GM23248 (cell line): ENCODE data around the gene STKLD1. TPM values are rescaled to one million over a fixed set of nuclear protein-coding genes. Genes with fewer than 3 reads are reported as not detected.

ENCODE experiments used
- DNase-seq: peaks from one replicate; pipeline ENCODE4 v3.0.0-alpha.2; 2015
- H2AFZ ChIP-seq: fragments of 200-600 bp; sonication (generic); 2 replicates; pipeline ENCODE4 v1.6.1; 2016; ENCODE audit warnings: antibody characterized with exemption
- H3F3A ChIP-seq: fragments of 200-600 bp; sonication (generic); 2 replicates; pipeline ENCODE4 v1.6.1; 2016; ENCODE audit warnings: mild to moderate bottlenecking, antibody characterized with exemption, mixed run types; ENCODE audit not compliant: insufficient read depth
- H3K27ac ChIP-seq: fragments of 200-600 bp; sonication (generic); 2 replicates; pipeline ENCODE4 v1.5.1; 2016; ENCODE audit warnings: mild to moderate bottlenecking
- H3K27me3 ChIP-seq: fragments of 200-600 bp; sonication (generic); replicated peaks from 2 replicates; pipeline ENCODE4 v1.6.1; 2016; ENCODE audit warnings: mild to moderate bottlenecking; ENCODE audit not compliant: insufficient read depth
- H3K36me3 ChIP-seq: fragments of 200-600 bp; sonication (generic); 2 replicates; pipeline ENCODE4 v1.6.1; 2016; ENCODE audit warnings: low read depth, mild to moderate bottlenecking
- H3K4me1 ChIP-seq: fragments of 200-600 bp; sonication (generic); 2 replicates; pipeline ENCODE4 v1.6.1; 2016; ENCODE audit warnings: mild to moderate bottlenecking; ENCODE audit not compliant: insufficient read depth
- H3K4me2 ChIP-seq: fragments of 200-600 bp; sonication (generic); one replicate; pipeline ENCODE4 v1.6.1; 2016; ENCODE audit warnings: mild to moderate bottlenecking; ENCODE audit not compliant: unreplicated experiment
- H3K4me3 ChIP-seq: fragments of 200-600 bp; sonication (generic); 2 replicates; pipeline ENCODE4 v1.5.1; 2016; ENCODE audit warnings: mild to moderate bottlenecking
- H3K79me2 ChIP-seq: fragments of 200-600 bp; sonication (generic); 2 replicates; pipeline ENCODE4 v1.6.1; 2016; ENCODE audit warnings: mild to moderate bottlenecking; ENCODE audit not compliant: insufficient read depth
- H3K9ac ChIP-seq: fragments of 200-600 bp; sonication (generic); 2 replicates; pipeline ENCODE4 v1.6.1; 2016; ENCODE audit warnings: mild to moderate bottlenecking
- H3K9me2 ChIP-seq: fragments of 200-600 bp; sonication (generic); 2 replicates; pipeline ENCODE4 v1.6.1; 2016; ENCODE audit warnings: mixed run types, mild to moderate bottlenecking, moderate library complexity; ENCODE audit not compliant: insufficient read depth
- H3K9me3 ChIP-seq: fragments of 200-600 bp; sonication (generic); one replicate; pipeline ENCODE4 v1.6.1; 2017; ENCODE audit warnings: low read depth
- H4K20me1 ChIP-seq: fragments of 200-600 bp; sonication (generic); 2 replicates; pipeline ENCODE4 v1.6.0; 2016; ENCODE audit not compliant: insufficient read depth
- EZH2 ChIP-seq: fragments of 200-600 bp; sonication (generic); IDR thresholded peaks from 2 replicates; pipeline ENCODE4 v1.6.1; 2018; ENCODE audit warnings: antibody characterized with exemption, mild to moderate bottlenecking; ENCODE audit not compliant: insufficient read depth, poor library complexity, severe bottlenecking
- EZH2phosphoT487 ChIP-seq: fragments of 200-600 bp; sonication (generic); IDR thresholded peaks from 2 replicates; pipeline ENCODE4 v1.6.1; 2018; ENCODE audit warnings: antibody characterized with exemption, moderate library complexity, mild to moderate bottlenecking, low read depth; ENCODE audit not compliant: insufficient read depth
- WGBS, 2 experiments: methylation state at CpG; one replicate each; pipeline ENCODE4 v1.1.6; 2015 to 2017; ENCODE audit warnings: low lambda C conversion rate in 2 of 2, low coverage in 1 of 2; ENCODE audit errors: missing lambda C conversion rate in 2 of 2; 5-methylcytosine and 5-hydroxymethylcytosine counted together
- in situ Hi-C: fragments of 300-500 bp; cut with MboI; formaldehyde crosslinking; loops from 2 replicates; pipeline ENCODE4 v1.15.0; 2020
- polyA plus RNA-seq: library from polyadenylated mRNA; unstranded; fragments of >200 nt; fragmentation: Nextera tagmentation; extraction: Ambion mirVana; gene quantifications from 2 replicates; pipeline ENCODE4 v1.2.1, GENCODE V29; 2016
- total RNA-seq: library from RNA; depleted of rRNA; stranded (reverse); fragments of >200 nt; shearing (Covaris generic); gene quantifications from 2 replicates; pipeline ENCODE4 v1.2.3, GENCODE V29; 2014

Gene STKLD1
- total and polyA plus RNA-seq, 2 experiments from 2014 or later = 0.32 to 0.38 TPM

- H3F3A ChIP-seq = peaks cover 12% of the 10 kb centered on the region
- no peak for TF ChIP-seq EZH2phosphoT487
- TF ChIP-seq EZH2 = no peak
- WGBS, 2 experiments = 78 to 84% methylated on average over 11 to 12 of the region's 12 CpGs
- H3K9ac ChIP-seq = no peak overlapping the region
- H3K4me2 ChIP-seq = no peak overlapping the region
- no peak overlapping the region for H2AFZ ChIP-seq
- H3K4me3 ChIP-seq = no peak overlapping the region
- H3K79me2 ChIP-seq = peaks cover 28% of the 10 kb centered on the region
- peaks cover 14% of the 10 kb centered on the region; the same call in 1 of the 2 replicates for H3K36me3 ChIP-seq
- H3K9me2 ChIP-seq = no peaks in the 10 kb centered on the region
- 0 out of 2 replicates have a peak, but pooled peaks cover 4% of the 10 kb centered on the region for H3K4me1 ChIP-seq
- no peaks in the 10 kb centered on the region for H3K9me3 ChIP-seq
- DNase-seq = no peak
- H3K27me3 ChIP-seq = no peaks in the 10 kb centered on the region
- no peaks in the 10 kb centered on the region for H4K20me1 ChIP-seq
- in situ Hi-C loops = no loop called here
- no peak overlapping the region for H3K27ac ChIP-seq
These were observed 34.1 kb upstream of the STKLD1 start for GRCh38 chr9:133342069-133342406.

- Histone ChIP-seq H4K20me1 (no peaks in the 10 kb centered on the region), H3K4me3 (no peak overlapping the region), H3K36me3 (peaks cover 14% of the 10 kb centered on the region; the same call in 1 of the 2 replicates), H3K27me3 (no peaks in the 10 kb centered on the region), H3K79me2 (peaks cover 32% of the 10 kb centered on the region), H3F3A (peaks cover 7% of the 10 kb centered on the region), H2AFZ (no peak overlapping the region), H3K9me3 (no peaks in the 10 kb centered on the region), H3K4me1 (0 out of 2 replicates have a peak, but pooled peaks cover 4% of the 10 kb centered on the region), H3K9ac (no peak overlapping the region), H3K9me2 (no peaks in the 10 kb centered on the region), H3K27ac (no peak overlapping the region), H3K4me2 (no peak overlapping the region)
- in situ Hi-C loops = no loop called here
- WGBS, 2 experiments = 92 to 96% methylated on average over 8 to 11 of the region's 11 CpGs
- TF ChIP-seq EZH2phosphoT487 (no peak), EZH2 (no peak)
- DNase-seq = no peak
These were observed 33.6 kb upstream of the STKLD1 start for GRCh38 chr9:133342570-133342969.

GRCh38 chr9:133344071-133344470, 32.1 kb upstream of the STKLD1 start:
- H3K4me2 ChIP-seq = no peak overlapping the region
- in situ Hi-C loops = no loop called here
- no peaks in the 10 kb centered on the region for H4K20me1 ChIP-seq
- no peak overlapping the region for H2AFZ ChIP-seq
- no peak overlapping the region for H3K4me3 ChIP-seq
- no peaks in the 10 kb centered on the region for H3K27me3 ChIP-seq
- 94 to 98% methylated on average over 19 of the region's 19 CpGs for WGBS, 2 experiments
- no peaks in the 10 kb centered on the region for H3K9me3 ChIP-seq
- peaks cover 5% of the 10 kb centered on the region for H3F3A ChIP-seq
- TF ChIP-seq EZH2 = no peak
- no peak for TF ChIP-seq EZH2phosphoT487
- no peak overlapping the region for H3K27ac ChIP-seq
- H3K36me3 ChIP-seq = peaks cover 14% of the 10 kb centered on the region
- peaks cover 43% of the 10 kb centered on the region for H3K79me2 ChIP-seq
- no peak overlapping the region for H3K9ac ChIP-seq
- no peaks in the 10 kb centered on the region for H3K9me2 ChIP-seq
- H3K4me1 ChIP-seq = peaks cover 4% of the 10 kb centered on the region; the same call in 1 of the 2 replicates
- DNase-seq = no peak

GRCh38 chr9:133344979-133345378, 31.2 kb upstream of the STKLD1 start:
- H3K4me2 ChIP-seq = no peak overlapping the region
- H3K4me1 ChIP-seq = peaks cover 13% of the 10 kb centered on the region
- H3K27ac ChIP-seq = no peak overlapping the region
- no peak for DNase-seq
- TF ChIP-seq EZH2 (no peak), EZH2phosphoT487 (no peak)
- H3K36me3 ChIP-seq = peaks cover 14% of the 10 kb centered on the region
- H3K9me3 ChIP-seq = no peaks in the 10 kb centered on the region
- H3K9ac ChIP-seq = no peak overlapping the region
- peaks cover 52% of the 10 kb centered on the region for H3K79me2 ChIP-seq
- H4K20me1 ChIP-seq = no peaks in the 10 kb centered on the region
- no peak overlapping the region for H2AFZ ChIP-seq
- in situ Hi-C loops = no loop called here
- H3K4me3 ChIP-seq = no peak overlapping the region
- no peaks in the 10 kb centered on the region for H3K27me3 ChIP-seq
- H3F3A ChIP-seq = peaks cover 14% of the 10 kb centered on the region
- 93 to 94% methylated on average over 12 of the region's 12 CpGs for WGBS, 2 experiments
- no peaks in the 10 kb centered on the region for H3K9me2 ChIP-seq

GRCh38 chr9:133345596-133345995, 30.6 kb upstream of the STKLD1 start:
- peaks cover 16% of the 10 kb centered on the region for H3K4me1 ChIP-seq
- H3K4me3 ChIP-seq = no peak overlapping the region
- no peaks in the 10 kb centered on the region for H3K9me2 ChIP-seq
- TF ChIP-seq EZH2 = no peak
- no peak for TF ChIP-seq EZH2phosphoT487
- H3F3A ChIP-seq = peaks cover 21% of the 10 kb centered on the region
- no peaks in the 10 kb centered on the region for H3K27me3 ChIP-seq
- WGBS, 2 experiments = 81 to 87% methylated on average over 6 of the region's 6 CpGs
- DNase-seq = no peak
- in situ Hi-C loops = no loop called here
- H3K4me2 ChIP-seq = no peak overlapping the region
- H3K9me3 ChIP-seq = no peaks in the 10 kb centered on the region
- H2AFZ ChIP-seq = no peak overlapping the region
- H3K9ac ChIP-seq = no peak overlapping the region
- no peak overlapping the region for H3K27ac ChIP-seq
- H4K20me1 ChIP-seq = no peaks in the 10 kb centered on the region
- peaks cover 19% of the 10 kb centered on the region for H3K36me3 ChIP-seq
- H3K79me2 ChIP-seq = peaks cover 58% of the 10 kb centered on the region
